HG02981 (cell line): ENCODE measurements around the gene POLG.

ENCODE experiments used
- ATAC-seq: cut with Tn5 transposase; IDR thresholded peaks from one replicate; pipeline ENCODE4 v1.9.1; 2021; ENCODE audit warnings: mild to moderate bottlenecking, moderate library complexity; ENCODE audit not compliant: unreplicated experiment

POLG gene

DNA sequence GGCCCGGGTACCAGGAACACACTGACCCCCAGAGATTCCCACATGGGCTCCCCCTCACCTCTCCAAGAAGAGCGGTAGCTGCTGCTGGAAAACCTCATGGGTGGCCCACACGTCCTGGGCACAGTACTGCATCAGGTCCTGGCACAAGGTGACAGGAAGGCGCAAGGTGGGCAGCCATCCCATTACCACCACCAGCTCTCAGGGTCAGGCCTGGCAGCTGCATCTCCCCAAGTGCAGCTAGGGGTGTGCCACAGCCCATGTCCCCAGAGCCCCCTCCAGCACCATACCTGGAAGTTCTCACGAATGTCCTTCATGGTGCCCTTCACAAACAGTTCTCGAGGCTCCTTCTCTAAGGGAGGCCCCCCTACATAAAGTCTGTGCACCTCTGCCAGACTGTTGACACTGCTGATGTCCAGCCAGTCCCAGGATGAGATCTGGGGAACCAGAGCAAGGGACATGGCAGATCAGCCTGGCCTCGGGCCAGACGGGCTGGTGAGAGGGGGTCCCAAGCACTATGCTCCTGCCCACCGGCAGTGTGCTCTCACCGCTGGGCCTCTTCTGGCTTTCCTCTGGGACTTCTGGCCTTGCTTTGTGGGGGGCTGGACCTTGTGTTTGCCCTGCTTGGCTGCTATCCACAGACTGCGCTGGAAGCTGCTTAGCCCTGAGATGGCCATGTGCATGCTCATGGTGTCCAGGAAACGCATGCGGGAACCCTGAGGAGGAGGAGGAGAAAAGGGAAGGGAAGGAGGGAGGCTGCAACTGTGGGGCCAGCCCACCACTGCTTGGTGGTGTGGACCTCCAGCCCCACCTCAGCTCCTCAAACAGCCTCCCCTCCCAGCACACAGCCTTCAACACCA, 6.0 kb downstream of the POLG start:
- ATAC-seq, result no peak

DNA sequence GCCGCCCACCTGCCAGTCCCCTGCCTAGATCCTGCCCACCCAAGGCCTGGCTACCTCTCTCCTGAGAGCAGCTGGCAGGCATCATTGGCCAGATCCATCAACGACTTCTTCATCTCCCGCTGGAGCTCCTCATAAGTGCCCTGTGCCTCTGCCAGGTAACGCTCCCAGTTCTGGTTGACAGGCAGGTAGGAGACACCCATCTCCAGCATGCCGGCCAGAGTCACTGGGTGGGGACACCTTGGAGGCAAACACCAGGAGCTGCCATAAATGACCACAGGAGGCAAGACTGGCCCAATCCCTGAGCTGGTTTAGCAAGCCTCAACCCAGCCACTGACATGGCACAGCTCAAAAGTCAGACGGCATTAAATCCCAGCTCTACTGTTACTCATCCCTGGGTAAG, 7.5 kb downstream of the POLG start:
- ATAC-seq, result no peak

DNA sequence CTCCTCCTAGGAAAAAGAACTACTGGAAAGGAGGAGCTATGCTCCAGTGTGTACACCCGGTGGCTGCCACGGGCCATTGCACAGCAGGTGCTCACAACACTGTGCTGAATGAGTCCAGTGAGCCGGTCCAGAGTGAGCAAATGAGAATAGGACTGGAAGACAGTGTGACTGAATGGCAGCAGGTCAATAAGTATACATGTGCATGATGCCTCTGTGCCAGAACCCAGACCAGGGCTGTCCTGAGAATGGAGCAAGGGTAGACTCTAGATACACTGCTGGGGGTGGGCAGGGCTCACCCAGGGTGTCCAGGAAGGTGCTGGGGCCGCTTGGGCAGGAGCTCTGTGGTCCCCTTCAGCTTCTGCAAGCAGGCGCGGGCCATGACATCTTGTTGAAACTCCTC, 8.3 kb downstream of the POLG start:
- no peak for ATAC-seq

DNA sequence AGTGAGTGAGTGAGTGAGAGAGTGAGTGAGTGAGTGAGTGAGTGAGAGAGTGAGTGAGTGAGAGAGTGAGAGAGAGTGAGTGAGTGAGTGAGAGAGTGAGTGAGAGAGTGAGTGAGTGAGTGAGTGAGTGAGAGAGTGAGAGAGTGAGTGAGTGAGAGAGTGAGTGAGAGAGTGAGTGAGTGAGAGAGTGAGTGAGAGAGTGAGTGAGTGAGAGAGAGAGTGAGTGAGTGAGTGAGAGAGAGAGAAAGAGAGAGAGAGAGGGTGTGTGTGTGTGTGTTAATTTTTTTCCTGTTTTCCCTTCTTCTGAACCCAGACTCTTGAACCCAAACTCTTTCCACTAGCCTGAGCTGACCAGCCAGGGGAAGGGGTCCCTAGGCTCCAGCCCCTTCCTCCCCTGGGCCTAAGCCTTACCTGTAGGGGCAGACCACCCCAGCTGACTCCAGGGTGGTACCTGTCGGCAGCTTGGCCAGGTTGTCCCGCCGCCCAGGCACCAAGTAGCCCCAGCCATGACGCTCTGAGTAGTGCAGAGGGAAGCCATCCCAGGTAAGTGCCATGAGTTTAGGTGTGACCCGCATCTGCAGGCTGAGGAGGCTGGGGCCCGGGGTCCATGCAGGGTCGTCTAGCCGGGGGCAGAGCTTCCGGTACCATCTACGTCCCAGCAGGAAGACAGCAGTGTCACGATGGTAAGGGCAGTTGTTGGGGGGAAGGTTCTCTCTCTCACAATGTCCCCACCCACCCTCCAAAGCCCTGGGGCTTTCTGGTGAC, 9.4 kb downstream of the POLG start:
- no peak for ATAC-seq

DNA sequence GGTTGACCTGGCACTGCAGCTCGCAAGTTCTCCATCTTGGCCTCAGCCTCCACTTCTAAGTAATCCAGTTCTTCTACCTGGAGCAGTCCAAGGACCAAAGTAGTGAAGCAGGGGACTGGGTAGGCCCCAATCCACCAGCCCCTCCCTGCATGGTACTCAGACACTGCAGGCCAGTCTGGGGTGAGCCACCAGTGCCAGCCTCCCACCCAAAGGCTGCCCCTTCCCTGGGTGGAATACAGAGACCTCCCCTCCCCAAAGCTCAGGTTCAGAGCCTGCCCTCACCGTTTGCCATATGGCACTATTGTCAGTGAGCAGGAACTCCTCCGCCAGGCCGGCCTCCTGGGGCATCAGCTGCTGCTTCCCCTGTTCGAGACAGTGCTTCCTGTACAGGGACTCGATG, 10.8 kb downstream of the POLG start:
- no peak for ATAC-seq

DNA sequence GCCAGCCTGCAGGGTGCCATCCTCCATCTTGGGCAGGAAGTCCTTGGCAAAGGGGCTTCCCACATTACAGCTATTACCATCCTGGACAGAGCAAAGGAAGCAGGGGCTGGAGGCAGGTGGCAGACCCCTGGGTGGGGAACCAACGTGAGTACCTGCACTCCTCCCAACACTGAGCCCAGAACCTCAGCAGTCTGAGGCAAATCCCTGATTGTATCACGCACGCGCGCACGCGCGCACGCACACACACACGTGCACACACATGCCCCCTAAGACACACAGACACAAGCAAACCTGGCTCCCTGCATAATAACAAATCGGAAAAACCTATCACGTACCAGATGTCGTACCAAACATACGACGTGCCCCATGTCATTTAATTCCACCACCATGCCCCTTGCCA, 11.8 kb downstream of the POLG start:
- no peak for ATAC-seq

DNA sequence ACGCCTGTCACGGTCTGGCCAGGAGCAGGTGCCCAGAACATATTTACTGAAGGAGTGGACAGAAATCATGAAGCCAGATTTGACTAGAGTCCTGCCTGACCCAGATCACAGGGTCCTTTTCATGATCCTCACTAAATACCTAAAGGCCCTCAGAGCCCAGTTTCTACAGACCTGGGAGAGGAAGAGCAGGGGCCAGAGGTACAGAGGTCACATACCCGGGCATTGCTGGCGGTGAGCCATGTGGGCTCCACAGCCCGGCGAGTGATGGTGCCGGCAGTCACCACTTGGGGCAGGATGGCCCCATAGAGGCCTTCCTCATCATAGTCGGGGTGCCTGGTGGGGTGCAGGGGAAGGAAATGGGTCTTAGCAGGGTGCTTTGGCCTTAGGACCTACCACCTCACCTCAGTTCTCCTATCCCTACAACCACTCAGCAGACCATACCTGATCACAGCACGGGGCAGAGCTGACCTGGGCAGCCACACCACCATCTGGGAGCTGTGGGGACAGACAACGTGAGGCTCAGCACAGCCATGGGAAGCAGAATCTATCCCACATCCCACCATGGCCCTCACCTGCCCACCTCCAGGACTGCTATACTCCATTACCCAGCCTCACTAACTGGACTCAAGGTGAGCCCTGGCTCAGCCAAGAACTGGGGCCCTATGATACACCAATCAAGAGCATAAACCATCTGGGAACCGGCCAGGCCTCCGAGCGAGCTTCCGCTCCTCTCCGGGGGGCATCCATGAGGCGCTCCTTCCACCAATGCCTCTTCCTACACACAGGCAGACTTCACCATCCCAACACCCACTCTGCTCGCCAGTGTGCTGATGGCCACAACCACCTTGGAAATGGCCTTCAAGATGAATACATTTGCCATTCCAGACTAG, 12.9 kb downstream of the POLG start:
- ATAC-seq, result no peak

DNA sequence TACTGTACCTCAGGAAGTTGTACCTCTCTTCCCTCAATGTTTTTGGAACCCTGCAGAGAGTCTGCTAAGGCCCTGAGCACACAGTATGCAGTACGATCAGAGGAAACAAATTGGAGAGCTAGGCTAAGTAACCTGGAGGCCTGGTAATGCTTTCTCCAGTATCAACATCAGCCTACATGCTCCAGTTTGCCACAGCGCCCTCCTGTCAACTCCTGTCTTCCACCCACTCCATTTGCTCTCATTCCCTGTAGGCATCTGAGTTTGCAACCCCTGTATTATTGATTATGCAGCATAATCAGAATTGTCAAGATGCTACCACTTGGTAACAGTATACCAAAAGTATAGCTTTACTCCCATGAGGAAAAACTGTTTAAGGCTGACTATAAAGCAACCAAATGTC, 14.4 kb downstream of the POLG start:
- ATAC-seq, result no peak

DNA sequence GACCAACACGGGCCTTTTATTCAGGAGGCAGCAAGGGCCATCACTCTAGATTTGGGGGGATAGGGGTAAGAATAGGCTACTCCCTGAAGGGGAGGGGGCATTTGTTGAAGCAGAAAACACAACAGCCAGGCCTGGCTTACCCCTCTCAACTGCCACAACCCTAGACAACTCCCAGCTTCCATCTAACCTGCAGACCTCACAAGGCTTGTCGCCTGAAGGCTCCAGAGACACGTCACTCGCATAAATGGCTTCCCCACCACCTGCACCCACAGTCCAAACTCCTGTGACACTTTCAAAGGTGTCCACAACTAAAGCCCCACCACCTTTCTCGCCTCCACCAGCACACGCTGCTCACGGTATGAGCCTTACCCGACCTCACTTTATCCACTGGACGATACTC, 14.9 kb downstream of the POLG start:
- no peak for ATAC-seq

DNA sequence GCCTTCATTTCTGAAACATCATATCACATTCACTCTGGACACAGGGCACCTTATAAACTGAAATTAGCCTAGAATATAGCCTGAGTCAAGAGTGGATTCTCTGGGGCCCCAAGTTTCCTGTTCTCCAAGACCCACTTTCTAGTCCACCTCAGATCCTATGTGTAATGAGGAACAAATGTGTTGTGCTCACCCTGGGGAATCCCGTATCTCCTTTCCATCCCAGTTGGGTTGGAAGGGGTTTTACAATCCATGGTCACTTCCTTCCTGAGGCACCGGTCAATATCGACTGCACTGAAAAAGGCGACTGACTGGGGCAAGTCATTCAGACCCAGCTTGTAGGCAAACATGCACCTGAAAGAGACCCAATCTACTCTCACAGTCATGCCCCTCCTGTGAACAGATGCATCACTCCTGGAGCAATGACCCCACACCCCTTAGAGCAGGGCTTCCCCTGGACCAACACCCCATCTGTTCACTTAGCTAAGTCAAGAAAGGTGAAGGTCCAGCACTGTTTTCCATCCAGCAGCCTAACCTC, 17.4 kb downstream of the POLG start:
- ATAC-seq, result no peak

DNA sequence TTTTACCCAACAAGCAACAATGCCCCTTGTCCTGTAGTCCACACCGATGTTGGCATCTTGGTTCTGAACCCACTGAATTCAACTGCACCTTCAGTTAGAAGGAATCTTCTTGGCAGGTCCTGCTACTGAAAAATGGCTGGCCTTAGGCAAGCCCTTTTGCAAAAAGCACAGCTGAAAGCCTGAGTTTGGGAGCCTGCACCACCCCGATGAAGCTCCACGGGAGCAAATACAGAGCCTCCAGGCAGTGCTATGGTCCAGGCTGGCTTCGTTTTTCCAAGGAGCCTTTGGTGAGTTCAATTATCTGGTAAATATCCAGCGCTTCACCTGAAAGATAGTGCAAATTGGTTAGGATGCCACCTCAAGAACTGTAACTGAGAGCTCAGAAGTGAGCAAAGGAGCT, 18.1 kb downstream of the POLG start:
- no peak for ATAC-seq

DNA sequence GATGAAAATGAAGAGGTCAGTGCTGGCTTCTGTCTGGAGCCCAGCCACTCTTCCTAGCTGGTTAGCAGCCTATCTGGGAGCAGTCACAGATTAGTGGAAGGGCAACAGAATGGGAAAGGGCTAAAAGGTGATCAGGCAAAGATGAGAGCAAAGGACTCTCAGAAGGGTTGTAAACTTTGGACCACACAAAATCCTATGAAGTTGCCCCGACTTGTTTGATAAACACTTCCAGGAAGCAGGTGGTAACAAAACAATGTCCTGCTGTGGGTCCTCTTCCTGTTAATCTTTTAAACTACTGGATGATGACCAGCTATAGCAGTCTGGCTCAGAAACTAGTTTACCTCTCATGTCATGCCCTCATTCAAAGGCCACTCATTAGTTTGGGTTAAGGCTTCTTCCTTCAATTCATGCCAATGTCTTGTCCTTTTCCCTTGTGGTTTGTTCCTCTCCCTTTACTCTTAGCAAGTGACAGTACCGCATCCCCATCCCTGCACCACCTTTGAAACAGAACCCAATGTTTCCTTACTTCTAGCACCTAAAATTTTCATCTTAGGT, 19.2 kb downstream of the POLG start:
- no peak for ATAC-seq

DNA sequence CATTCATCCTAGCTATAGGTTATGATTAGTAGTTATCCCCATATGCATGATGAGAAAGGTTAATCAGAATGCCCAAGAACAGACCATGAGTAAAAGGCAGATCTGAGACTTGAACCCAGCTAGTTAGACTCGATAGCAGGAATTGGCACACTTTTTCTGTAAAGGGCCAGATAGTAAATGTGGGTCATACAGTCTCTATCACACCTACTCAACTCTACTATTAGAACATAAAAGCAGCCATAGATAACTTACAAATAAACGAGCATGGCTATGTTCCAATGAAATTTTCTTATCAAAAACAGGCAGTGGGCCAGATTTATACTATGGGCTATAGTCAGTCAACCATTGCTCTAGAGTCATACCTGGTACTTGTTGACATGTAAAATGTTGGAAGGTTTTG, 24.6 kb downstream of the POLG start:
- ATAC-seq, result no peak

DNA sequence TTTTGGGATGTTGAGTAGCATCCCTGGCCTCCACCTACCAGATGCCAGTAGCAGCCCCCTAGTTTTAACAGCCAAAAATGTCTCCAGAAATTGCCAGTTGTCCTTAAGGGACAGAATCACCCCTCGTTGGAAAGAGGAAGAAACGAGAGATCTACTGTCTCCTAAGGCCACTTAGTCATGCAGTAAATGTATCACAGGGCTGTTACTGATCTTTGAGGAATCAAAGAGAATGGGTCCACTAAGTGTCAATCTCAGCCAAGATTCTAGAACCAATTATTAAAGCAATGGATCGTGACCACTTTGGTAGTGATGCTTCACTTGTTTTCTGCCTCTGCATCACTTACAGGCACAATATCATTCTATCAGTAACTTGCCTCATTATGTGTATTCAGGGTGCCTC, 26.4 kb downstream of the POLG start:
- ATAC-seq, result no peak

DNA sequence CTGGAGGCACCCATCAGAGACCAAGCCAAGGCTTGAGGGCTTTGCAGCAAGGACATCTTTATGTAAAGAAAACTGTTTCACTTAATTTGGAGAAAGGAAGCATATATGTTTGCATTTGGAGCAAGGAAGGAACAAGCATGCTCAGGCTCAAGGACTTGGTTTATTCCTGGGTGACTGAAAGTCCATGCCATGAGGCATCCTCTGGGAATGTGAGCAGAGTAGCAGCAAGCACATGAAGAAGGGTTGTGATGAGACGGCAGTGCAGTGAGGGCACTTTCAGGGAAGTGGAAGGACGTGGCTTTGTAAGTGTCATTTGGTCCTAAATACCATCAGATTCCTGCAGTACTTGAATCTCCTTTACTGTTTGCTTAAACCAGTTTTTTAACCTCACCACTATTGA, 26.8 kb downstream of the POLG start:
- ATAC-seq, result no peak

DNA sequence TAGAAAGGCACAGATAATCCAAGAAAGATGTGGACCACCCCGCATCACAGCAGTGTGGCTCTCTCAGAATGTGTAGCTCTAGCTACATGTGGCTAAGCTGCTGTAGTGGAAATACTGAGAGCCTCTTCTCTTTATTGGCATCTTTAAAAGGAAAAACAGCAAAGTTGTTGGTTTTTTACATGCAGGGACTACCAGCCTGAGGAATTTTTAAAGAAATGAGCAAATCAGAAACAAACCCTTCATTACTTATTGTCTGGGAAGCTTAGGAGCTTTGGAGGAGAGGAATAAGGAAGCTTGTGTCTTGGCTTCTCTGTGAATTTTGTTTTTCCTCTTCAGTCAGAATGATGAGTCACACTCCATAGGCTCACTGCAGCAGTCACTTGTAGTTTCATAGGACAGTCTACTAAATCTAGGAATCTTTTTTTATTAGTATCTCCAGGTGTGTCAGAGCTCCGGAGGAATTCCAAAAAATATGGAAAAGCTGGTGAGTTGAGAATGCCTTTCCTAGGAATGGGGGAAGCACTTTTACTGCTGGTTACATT, 27.5 kb downstream of the POLG start:
- no peak for ATAC-seq

DNA sequence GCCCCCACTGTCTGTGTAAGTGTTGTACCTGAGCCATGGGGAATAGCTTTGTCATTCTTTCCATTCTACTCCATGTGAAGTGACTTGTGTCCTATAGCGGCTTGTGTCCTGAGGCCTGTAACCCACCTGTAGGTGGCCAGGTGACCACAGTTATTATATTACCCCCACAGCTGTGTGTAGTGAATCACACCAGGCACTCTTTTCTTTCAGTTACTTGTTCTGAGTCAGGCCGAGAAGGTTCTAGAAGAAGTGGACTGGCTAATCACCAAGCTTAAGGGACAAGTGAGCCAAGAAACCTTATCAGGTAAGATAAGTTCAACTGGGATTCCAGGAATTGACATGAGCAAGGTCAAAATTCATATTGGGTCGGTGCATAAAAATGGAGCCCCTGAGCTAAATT, 29.2 kb downstream of the POLG start:
- no peak for ATAC-seq

DNA sequence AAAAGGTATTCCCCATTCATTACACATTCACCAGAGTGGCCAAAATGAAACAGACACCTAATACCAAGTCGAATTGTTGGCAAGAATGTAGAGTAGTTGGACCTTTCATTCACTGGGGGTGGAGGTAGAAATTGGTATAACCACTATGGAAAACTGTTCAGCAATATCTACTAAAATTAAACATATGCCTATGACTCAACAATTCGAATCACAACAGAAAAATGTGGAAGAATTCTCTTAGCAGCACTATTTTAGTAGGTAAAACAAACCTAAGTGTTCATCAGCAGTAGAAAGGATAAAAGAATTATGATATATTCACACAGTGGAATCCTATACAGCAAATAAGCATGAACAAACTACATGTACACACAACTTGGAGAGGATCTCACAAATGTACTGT, 30.6 kb downstream of the POLG start:
- ATAC-seq, result no peak

DNA sequence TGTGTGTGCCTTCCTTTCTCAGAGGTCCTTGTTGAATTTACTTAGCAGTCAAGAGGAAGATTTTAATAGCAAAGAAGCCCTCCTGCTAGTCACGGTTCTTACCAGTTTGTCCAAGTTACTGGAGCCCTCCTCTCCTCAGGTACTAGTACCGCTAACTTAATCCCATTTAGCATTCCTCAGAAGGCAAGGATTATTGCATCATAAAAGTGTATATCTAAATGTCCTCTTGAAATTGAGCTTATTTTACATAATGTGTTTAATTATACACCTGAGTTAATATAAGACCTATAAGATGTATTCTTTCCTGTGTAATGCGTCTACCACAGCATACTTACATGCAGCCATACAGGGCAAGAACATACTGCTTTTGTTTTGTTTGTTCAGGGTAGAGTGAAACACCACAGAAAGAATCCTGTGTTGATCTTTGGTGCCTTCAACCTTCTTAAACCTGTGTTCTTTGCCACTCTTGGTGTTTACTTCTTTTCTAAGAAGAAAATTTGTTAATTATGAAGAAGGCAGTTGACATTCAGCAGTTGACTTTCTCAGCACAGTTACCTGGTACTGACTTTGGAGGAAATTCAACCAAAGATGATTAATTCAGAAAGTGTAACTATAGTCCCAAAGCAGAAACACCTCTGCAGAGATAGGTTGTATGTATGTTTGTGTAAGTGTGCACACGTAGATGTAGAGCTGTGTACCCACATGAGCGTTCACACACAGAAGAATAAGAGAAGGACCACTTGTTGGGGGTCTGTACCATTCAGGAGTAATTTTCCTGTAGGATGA, 33.1 kb downstream of the POLG start:
- ATAC-seq, result no peak

DNA sequence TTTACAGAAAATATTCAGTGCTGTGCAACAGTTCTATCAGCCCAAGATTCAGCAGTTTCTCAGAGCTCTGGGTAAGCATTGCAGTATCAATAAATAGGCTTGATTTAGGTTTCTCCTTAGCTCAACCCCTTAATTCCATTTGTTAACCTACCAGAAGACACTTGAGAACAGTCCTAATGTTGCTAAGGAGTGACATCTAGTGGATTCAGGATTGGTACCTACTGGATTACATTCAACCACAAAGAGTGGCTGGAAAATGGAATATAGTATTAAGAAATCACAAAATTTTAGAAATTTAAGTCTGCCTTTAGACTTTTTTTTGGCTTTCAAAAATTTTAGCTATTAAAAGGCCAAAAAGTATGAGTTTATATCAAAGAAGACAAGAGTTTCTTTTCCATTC, 34.7 kb downstream of the POLG start:
- ATAC-seq, result no peak
